AG08396 (cell line): ENCODE data around the gene PTAFR.

Experiments used
- DNase-seq: peaks from one replicate; pipeline ENCODE4 v3.0.0; 2012; ENCODE audit warnings: low spot score, mixed read lengths

PTAFR gene

DNA sequence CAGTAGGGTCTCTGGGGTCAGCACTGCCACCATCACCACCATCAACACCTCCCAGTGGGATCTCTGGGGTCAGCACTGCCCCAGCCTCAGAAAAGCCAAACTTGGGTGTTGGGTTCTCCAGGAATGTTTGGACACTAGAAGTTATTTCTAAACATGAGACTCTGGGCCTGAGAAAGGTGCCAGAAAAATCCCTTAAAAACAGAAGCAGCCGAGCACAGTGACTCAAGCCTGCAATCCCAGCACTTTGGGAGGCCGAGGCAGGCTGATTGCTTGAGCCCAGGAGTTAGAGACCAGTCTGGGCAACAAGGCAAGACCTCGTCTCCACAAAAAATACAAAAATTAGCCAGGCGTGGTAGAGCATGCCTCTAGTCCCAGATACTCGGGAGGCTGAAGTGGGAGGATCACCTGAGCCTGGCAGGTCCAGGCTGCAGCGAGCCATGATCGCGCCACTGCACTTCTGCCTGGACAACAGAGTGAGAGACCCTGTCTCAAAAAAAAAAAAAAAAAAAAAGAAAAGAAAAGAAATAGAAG, 470 bp downstream of the PTAFR start:
- no peak for DNase-seq

DNA sequence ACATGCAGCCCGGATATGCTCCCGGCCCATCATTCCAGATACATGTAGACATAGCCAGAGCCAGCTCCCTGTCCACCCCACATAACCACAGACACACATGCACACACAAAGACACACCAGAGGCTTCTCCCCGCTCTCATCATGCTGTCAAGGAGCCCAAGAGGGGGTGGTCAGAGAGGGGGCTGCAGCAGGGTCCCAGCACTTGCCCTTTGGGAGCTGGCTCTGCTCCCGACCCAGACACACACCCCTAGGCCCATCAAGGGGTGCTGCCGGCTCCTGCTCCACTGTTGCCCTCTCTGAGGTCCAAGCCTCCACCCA, 2.6 kb downstream of the PTAFR start:
- DNase-seq, result peak; percentile 75

DNA sequence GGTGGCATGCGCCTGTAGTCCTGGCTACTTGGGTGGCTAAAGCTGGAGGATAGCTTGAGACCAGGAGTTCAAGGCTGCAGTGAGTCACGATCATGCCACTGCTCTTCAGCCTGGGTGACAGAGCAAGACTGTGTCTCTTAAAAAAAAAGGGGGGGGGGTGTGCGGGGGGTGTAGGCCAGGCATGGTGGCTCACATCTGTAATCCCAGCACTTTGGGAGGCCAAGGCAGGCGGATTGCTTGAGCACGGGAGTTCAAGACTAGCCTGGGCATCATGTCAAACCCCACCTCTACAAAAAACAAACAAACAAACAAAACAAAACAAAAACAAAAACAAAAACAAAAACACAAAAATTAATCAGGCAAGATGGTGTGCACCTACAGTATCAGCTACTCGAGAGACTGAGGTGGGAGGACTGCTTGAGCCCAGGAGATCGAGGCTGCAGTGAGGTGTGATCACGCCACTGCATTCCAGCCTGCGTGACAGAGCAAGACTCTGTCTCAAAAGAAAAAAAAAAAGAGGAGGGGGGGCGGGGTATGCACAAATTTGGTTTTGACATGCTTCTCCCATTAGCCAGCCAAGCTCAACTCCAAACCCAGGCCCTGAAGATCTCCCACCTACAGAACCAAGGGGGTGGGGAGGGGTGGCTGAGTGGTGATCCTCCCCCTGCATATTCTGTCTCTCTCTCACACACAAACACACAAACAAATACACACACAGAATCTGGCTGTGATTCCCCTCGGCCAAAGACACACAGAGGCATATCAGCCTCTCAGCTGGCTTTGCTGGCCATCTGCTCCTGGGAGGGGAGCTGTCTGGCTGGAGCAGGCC, 3.1 kb downstream of the PTAFR start:
- no peak for DNase-seq

DNA sequence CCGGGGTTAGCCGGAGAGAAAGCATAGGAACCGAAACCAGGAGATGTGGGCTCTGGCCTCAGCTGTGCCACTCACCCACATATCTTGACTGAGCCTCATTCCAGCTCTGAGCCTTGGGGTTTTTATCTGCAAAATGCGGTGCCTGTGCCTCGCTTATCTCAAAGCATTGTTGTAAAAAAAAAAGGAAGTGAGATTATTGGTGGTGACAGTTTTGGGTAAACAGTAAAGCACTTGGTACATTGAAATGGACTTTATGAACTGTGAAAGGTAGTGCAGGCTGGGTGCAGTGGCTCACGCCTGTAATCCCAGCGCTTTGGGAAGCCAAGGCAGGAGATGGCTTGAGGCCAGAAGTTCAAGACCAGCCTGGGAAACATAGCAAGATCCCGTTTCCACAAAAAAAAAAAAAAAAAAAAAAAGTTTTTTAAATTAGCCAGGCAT, 3.8 kb downstream of the PTAFR start:
- no peak for DNase-seq

DNA sequence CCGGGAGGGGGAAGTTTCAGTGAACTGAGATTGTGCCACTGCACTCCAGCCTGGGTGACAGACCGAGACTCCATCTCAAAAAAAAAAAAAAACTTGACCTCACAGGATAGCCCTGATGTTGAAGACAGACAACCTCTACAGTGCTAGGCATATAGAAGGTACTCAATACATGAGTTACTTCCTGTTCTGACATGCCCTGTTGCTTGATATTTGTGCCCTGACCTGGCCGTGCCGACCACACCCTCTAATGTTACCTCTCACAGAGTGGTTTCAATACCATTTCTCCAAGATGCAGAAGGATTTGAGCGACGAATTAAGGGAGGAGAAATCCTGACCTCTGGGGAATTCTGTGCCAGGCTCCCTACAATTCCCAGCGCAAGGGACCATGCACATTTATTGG, 5.2 kb downstream of the PTAFR start:
- no peak for DNase-seq

DNA sequence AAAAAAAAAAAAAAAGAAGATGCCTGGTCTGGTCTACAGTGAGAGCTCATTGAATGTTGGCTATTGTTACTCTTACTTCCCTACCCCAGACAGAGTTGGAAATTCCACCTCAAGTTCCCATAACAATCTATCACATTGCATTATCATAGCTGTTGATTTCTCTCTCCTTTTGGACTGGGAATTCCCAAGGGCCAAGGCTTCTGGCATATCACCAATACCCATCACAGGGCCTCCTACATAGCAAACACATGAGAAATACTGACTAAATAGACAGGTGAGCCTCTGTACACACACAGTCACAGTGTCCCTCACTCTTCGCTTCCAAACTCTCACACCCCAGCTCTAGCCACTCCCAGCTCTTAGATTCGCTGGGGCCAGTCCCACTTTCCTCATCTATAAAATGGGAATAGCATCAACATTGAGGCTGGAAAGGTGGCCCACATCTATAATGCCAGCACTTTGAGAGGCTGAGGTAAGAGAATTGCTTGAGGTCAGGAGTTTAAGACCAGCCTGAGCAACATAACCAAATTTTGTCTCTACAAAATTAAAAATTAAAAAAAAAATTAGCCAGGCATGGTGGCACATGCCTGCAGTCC, 6.4 kb downstream of the PTAFR start:
- no peak for DNase-seq

DNA sequence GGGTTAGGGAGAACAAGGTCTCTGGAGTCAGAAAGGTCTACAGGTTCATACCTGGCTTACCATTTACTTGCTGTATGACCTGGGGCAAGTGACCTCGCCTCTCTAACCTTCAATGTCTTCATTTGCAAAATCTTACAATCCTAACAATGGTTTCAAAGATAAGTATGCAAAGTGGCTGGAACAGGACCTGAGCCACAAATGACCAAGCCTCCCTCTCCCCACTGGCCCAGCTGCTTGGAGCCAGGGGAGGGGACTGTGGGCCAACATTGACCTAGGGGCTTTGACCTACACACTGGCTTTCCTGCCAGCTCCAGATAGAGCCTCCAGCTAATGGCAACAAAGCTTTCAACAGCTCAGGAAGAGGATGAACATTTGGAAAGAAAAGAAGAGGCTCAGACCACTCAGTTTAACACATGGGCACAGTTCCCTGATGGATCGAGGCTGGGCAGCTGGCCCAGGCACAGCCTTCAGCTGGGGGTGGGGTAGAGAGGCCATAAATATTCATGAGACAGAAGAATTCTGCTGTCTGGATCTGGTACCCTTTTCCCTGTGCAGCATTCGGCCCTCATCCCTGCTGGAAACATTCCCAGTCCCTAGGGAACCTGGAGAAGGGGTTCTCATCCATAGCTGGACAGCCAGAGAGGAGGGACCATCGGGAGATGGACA, 12.9 kb downstream of the PTAFR start:
- no peak for DNase-seq

DNA sequence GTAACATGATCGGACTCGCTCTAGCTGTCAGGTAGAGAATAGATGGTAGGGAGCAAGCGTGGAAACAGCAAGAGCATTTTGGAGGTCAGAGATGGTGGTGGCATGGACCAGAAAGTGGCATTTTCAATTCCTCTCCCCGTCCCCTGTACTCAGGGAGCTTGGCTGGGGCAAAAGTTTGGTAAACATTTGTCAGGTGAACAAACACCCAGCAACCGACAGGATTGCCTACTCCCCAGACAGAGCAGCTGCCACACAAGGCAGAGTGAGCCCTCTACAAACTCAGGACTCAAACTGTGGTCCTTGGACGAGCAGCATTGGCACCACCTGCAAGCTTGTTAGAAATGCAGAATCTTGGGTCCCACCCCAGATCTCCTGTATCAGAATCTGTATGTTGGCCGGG, 14.3 kb downstream of the PTAFR start:
- no peak for DNase-seq

DNA sequence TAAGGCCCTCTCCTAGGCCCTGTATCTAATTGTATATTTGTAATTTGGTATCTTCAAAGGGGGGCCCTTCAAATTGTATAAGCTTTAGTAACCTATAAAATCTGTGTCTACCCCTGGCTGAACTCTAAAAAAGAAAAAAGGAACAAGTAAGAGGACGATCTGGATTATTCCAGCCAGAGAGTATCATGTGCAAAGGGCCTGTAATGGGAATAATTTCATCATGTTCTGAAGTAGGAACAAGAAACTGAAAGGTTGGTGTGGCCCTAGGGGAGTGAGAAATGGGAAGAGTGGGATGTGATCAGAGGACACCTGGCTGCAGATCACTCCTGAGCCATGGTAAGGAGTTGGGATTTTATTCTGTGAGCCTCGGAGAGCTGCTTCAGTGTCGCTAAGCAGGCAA, 14.7 kb downstream of the PTAFR start:
- no peak for DNase-seq

DNA sequence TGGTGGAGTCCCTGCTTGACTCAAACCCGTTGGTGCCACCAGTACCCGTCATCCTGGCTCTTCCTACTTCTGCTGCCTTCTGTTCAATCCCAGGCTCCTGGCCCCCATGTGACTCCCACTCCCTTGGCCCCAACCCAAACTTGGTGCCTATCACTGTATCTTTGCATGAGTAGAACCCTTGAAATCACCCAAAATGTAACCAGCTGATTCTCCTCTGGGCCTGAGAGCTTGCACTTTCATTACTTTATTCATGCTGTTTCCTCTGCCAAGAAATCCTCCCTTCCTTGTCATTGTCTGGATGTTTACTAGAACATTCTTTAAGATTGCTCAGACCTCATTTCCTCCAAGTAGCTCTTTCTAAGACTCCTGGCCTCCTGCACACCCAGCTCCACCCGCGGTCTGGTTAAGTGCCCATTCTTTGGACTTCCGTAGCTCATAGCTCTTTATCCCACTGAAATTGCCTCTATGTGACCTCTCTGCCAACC, 15.7 kb downstream of the PTAFR start:
- peak; percentile 74 for DNase-seq

DNA sequence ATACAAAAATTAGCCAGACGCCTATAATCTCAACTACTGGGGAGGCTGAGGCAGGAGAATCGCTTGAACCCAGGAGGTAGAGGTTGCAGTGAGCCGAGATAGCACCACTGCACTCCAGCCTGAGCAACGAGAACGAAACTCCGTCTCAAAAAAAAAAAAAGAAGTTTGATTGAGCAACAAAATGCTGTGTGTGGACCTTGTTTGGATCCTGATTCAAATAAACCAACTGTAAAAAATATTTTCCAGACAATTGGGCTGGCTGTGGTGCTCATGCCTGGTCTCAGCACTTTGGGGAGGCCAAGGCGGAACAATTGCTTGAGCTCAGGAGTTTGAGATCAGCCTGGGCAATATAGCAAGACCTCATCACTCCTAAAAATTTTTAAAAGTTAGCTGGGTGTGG, 16.8 kb downstream of the PTAFR start:
- no peak for DNase-seq

DNA sequence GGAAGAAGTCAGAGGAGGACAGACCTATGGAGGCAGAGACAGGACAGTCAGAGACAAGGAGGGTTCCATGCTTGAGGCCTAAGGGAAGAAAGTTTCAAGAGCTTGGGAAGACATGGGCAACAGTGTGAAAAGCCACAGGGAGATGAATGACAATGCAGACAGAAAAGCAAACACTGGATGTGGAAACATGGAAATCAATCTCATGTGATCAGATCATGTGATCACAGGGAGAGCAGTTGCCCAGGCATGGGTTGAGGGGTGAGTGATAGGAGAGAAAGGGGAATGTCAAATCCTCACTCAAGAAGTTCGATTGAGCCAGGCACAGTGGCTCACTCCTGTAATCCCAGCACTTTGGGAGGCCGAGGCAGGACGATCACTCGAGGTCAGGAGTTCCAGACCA, 17.2 kb downstream of the PTAFR start:
- no peak for DNase-seq

DNA sequence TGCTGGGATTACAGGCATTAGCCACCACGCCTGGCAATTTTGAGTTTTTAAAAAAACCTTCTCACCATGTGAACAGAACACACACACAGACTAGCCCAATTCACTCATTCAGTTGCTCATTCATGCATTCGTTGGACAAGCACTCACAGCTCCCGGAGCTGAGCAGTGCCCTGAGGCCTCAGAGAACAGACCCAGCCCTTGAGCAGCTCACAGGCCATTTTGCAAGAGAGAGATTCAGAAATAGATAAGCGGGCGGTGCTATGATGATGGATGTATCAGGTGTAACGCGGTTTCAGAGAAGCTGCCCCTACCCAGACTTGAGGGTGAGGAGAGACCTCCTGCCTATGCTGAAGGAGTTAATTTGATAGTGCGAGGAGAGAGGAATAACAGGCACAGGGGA, 18.6 kb downstream of the PTAFR start:
- no peak for DNase-seq

DNA sequence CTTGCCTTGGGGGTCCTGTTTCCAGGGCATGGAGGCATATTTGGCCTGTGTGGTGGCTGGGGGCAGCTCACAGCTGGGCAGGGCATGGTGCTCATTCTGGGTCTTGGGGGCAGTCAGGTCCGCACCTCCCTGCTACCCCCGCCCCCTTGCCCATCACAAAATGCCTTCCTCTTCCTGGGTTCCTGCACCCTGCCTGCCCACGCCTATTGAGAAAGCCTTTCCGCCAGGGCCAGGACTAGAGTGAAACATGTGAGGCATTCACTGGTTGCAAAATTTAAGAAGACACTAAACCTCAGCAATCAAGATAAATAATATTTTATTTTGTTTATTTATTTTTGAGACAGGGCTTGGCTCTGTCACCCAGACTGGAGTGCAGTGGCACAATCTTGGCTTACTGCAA, 19.7 kb downstream of the PTAFR start:
- peak; percentile 27 for DNase-seq

DNA sequence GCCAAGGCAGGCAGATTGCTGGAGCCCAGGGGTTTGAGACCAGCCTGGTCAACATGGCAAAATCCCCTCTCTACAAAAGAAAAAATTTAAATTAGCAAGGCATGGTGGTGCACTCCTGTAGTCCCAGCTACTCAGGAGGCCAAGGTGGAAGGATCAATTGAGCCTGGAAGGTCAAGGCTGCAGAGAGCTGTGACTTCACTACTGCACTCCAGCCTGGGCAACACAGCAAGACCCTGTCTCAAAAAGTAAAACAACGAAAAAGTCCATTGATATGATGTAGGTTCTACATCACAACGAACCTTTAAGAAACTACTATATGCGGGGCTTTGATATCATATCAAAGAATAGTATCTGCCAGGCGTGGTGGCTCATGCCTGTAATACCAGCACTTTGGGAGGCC, 20.9 kb downstream of the PTAFR start:
- DNase-seq, result no peak

DNA sequence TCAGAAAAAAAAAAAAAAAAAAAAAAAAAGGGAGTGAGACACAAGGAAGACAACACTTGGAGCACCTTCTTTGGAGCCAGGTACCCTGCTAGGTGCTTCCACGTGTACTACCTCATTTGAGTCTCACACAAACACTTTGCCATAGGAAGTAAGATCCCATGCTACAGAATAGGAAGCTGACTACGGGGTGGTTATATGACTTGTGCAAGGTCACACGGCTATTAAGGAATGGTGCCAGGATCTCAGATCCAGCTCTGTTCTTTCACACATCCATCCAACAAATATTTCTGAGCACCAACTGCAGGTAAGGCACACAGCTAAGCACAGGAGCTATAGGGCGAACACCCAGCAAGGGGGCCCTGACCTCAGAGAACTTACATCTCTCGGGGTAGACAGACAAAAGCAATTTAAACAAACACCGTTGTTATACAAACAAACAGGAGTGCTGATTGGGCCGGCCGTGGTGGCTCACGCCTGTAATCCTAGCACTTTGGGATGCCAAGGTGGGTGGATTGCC, 22.4 kb downstream of the PTAFR start:
- no peak for DNase-seq

DNA sequence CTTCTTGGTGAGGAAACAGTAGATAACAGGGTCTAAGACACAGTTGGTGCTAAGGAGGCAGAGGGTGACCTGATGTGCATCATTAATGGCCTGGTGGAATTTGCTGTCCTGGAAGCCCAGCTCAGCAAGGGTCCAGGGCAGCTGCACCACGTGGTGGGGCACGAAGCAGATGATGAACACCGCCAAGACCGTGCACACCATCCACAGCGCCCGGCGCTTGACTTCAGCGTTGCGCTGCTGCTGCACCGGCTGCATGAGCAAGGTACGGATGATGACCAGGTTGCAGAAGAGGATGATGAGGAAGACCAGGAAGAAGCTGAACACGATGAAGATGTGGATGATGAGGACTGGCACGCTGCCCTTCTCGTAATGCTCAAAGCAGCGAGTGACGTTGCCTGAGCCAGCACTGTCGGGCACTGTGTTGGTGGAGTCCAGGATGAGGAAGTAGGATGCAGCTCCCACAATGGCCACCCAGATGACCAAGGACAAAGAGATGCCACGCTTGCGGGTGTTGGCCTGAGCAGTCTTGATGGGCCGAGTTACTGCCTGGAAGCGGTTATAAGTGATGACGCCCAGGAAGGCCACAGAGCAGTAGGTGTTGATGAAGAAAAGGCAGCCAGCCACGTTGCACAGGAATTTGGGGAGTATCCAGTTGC, 26.2 kb downstream of the PTAFR start:
- no peak for DNase-seq

DNA sequence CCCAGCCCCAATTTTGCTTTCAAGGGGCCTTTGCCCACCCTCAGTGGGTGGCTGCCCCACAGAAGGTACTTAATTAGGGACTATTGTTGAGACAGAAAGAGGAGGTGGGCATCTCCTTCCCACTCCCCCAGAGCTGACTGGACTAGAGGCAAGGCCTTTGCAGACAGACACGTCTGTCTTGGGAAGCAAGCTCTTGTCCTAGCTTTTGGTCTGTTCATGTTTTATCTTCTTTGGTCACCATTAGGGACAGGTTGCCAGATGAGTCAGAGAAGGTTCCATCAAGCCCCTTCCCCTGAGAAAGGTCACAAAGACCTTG, 27.7 kb downstream of the PTAFR start:
- no peak for DNase-seq

DNA sequence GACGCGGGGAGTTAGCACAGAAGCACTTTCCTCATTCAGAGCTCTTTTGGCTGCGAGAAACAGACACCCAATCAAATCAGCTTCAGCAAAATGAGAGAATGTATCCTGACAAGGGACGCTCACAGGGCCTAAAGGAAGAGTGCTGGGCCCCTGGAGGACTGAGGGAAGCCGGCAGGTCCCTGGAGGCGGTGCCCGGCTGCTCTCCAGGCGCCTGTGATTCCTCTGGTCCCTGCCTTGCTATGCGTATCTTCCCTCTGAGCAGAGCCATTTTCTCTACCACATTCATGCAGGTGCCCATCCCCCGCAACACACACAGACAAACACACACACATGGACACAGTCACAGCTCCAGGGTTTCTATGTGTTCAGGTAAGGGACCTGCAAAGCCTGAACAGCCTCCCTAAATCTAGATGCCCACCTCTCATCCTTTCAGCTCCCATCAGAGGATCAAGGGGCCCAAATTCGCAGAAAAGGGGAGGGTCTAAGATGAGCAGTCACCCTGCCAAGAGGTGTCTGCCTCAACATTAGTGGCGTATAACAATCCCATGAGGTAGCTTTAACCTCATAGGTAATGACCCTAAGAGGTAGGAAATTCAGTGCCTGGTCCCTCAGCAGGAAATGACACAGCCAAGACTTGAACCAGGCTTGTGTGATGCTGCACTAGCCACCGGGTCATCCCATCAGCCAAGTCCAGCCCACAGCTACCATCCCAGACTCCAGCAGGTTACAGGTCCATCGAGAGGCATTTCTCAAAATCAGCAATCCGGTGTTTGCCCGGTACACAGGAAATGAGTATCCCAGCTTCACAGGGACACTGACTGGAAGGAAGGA, 29.0 kb downstream of the PTAFR start:
- DNase-seq, result no peak

DNA sequence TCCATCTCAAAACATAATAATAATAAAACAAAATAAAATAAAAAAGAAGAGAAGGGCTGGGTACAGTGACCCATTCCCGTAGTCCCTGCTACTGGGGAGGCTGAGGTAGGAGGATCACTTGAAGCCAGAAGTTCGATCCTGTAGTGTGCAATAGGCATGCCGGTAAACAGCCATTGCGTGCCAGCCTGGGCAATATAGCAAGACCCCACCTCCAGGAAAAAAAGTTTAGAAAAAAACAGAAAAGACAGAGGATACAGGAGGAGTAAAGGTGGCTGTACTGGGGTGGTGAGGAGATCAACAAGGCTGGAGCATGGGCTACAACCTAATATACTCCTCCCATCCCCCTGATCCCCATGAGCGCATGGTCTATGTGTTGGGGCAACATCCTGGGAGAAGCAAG, 30.8 kb downstream of the PTAFR start:
- DNase-seq, result no peak
